Coronary artery (tissue), 2 donors: ENCODE measurements around the gene ATXN1.

Experiments
- DNase-seq: peaks from one replicate; pipeline ENCODE4 v3.0.0-alpha.2; 2017; ENCODE audit warnings: low spot score
- H3K27ac ChIP-seq, 2 donors: fragments of 200-600 bp; sonication (generic); one replicate each; pipeline ENCODE4 v1.5.1; 2016 to 2019
- H3K4me3 ChIP-seq: fragments of 200-600 bp; sonication (generic); 2 replicates; pipeline ENCODE4 v1.5.1; 2016; ENCODE audit warnings: mild to moderate bottlenecking, moderate library complexity
- CTCF ChIP-seq: fragments of 200-600 bp; sonication (generic); IDR thresholded peaks from one replicate; pipeline ENCODE4 v1.5.1; 2019; ENCODE audit warnings: antibody characterized with exemption

ATXN1 gene

DNA sequence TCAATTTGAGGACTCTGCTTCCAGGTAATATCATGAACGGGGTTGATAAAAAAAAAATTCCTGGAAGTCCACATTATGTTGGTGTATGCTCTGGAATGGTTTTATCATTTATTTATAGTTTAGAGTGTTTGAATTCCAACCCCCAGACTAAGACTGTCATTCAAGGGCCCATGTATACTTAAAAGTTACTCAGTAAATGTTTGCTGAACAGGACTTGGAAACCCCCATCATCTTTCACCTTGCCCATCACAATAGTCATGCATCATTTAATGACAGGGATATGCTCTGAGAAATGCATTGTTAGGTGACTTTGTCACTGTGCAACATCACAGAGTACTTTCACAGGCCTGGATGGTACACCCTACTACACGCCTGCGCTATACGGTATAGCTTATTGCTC, 104.8 kb downstream of the ATXN1 start:
- Histone ChIP-seq H3K27ac (no peak overlapping the region), H3K4me3 (no peak overlapping the region)
- DNase-seq = no peak
- no peak for TF ChIP-seq CTCF

DNA sequence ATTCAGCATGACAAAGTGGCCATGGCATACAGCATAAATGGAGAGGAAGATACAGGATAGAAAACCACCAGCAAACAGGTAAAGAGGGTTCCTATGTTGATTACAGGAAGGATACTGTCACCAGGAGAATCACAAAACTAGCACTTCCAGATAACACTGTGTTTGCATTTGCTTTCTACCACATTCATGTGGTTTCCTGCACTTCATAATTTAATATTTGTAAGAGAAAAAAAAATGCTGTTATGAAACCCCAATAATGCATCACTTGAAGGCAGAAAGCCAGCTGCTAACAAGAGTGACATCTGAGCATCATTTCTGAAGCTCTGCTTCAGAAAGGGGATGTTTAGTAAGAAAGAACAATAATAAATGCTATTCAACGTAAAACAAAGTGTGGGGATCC, 106.6 kb downstream of the ATXN1 start:
- DNase-seq = no peak
- no peak overlapping the region for H3K27ac ChIP-seq

DNA sequence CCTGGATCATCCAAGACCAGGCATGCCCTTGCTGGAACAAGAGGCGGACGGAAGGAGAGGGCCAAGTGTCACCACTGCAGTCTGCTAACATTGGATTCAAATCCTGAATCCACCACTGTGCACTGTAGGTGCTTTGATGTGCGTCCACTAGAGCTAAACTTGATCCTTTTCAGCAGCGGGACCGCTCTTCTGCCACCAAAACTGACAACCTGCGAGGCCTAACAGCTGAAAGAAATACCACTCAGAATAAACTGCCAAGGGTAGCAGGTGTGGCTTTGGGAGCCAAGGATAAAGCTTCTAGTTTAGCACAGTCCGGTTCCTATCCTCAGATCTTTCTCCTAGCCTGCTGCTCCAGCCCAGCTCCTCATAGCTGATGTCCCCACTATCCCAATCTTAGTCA, 108.0 kb downstream of the ATXN1 start:
- H3K4me3 ChIP-seq = no peak overlapping the region
- no peak overlapping the region for H3K27ac ChIP-seq
- TF ChIP-seq CTCF = no peak
- DNase-seq = no peak

More for the DNA sequence above, 106.6 kb downstream of the ATXN1 start:
- H3K4me3 ChIP-seq = no peak overlapping the region
- no peak for TF ChIP-seq CTCF

DNA sequence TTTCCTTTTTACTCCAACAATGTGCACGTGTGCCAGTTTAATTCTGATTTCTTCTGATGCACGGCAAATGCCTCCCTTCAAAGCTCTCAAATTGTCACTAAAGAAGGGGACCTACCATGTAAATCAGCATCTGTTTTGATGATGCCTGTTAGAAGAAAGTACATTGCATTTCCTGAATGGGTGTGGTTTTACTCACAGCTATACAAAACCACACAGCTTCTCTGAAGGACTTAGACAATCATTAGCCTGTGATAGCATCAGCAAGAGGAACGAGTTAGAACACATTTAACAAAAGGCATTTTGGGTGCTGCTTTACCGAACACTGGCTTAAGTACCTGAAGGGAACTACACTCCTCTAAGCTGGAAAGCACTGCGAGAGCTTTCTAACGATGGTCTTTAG, 109.4 kb downstream of the ATXN1 start:
- H3K4me3 ChIP-seq = no peak overlapping the region
- DNase-seq = no peak
- no peak for TF ChIP-seq CTCF
- H3K27ac ChIP-seq = no peak overlapping the region

DNA sequence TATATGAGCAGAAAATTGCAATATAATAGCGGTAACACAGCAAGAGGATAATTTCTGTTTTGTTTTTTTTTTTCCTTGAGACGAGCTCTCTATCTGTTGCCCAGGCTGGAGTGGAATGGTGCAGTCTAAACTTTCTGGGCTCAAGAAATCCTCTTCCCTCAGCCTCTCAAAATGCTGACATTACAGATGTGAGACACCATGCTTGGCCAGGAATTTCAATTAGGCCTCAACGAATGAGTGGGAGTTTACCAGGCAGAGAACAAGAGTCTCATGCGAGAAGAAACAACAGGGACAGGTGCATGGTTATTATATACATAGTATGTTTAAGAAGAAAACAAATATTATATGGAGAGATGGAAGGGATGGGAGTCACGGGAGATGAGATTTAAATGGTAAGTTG, 111.4 kb downstream of the ATXN1 start:
- no peak overlapping the region for H3K4me3 ChIP-seq
- no peak overlapping the region for H3K27ac ChIP-seq
- no peak for TF ChIP-seq CTCF
- no peak for DNase-seq

GRCh38 chr6:16649241-16649640, 112.0 kb downstream of the ATXN1 start:
- no peak overlapping the region for H3K27ac ChIP-seq
- H3K4me3 ChIP-seq = no peak overlapping the region
- TF ChIP-seq CTCF = no peak
- no peak for DNase-seq

GRCh38 chr6:16648003-16648402, 113.3 kb downstream of the ATXN1 start:
- no peak for DNase-seq
- no peak overlapping the region for H3K4me3 ChIP-seq
- TF ChIP-seq CTCF = no peak
- no peak overlapping the region for H3K27ac ChIP-seq
